Mesendoderm (in vitro differentiated cells): ENCODE data around the gene TTC34.

ENCODE experiments used
- DNase-seq: peaks from one replicate; pipeline ENCODE4 v3.0.0; 2013
- H2AK5ac ChIP-seq: 2 replicates; pipeline ENCODE4 v1.6.1; 2013; ENCODE audit warnings: low read length, inconsistent platforms
- H2BK120ac ChIP-seq: 2 replicates; pipeline ENCODE4 v1.6.1; 2013; ENCODE audit warnings: low read depth, mild to moderate bottlenecking, low read length, moderate library complexity, mixed read lengths
- H2BK15ac ChIP-seq: replicated peaks from 2 replicates; pipeline ENCODE4 v1.6.1; 2013; ENCODE audit warnings: low read depth, mild to moderate bottlenecking, moderate library complexity
- H2BK5ac ChIP-seq: 2 replicates; pipeline ENCODE4 v1.6.1; 2013; ENCODE audit warnings: low read length, inconsistent platforms
- H3K18ac ChIP-seq: 2 replicates; pipeline ENCODE4 v1.6.1; 2013; ENCODE audit warnings: mild to moderate bottlenecking, low read length, mixed read lengths
- H3K23ac ChIP-seq: one replicate; pipeline ENCODE4 v1.6.1; 2013; ENCODE audit warnings: low read length
- H3K27ac ChIP-seq: 2 replicates; pipeline ENCODE4 v1.5.1; 2013; ENCODE audit warnings: low read depth, mild to moderate bottlenecking, inconsistent platforms, low read length, moderate library complexity
- H3K27me3 ChIP-seq: 2 replicates; pipeline ENCODE4 v1.6.1; 2013; ENCODE audit warnings: low read length, control low read depth, mild to moderate bottlenecking, inconsistent platforms; ENCODE audit not compliant: insufficient read depth, poor library complexity
- H3K36me3 ChIP-seq: 2 replicates; pipeline ENCODE4 v1.6.1; 2013; ENCODE audit warnings: low read length, inconsistent platforms; ENCODE audit not compliant: control insufficient read depth, insufficient read depth
- H3K4ac ChIP-seq: one replicate; pipeline ENCODE4 v1.6.1; 2013; ENCODE audit warnings: low read depth, mild to moderate bottlenecking, low read length, moderate library complexity
- H3K4me1 ChIP-seq: 2 replicates; pipeline ENCODE4 v1.6.1; 2013; ENCODE audit warnings: low read depth, low read length, inconsistent platforms; ENCODE audit not compliant: control insufficient read depth
- H3K4me2 ChIP-seq: 2 replicates; pipeline ENCODE4 v1.6.1; 2013; ENCODE audit warnings: low read length
- H3K4me3 ChIP-seq: 2 replicates; pipeline ENCODE4 v1.5.1; 2013; ENCODE audit warnings: mild to moderate bottlenecking, low read length
- H3K56ac ChIP-seq: one replicate; pipeline ENCODE4 v1.6.1; 2013; ENCODE audit warnings: low read length
- H3K79me1 ChIP-seq: 2 replicates; pipeline ENCODE4 v1.6.1; 2013; ENCODE audit warnings: low read length, inconsistent platforms
- H3K79me2 ChIP-seq: 2 replicates; pipeline ENCODE4 v1.6.1; 2013; ENCODE audit warnings: mild to moderate bottlenecking, low read length; ENCODE audit not compliant: control insufficient read depth, insufficient read depth
- H3K9ac ChIP-seq: 2 replicates; pipeline ENCODE4 v1.6.1; 2013; ENCODE audit warnings: low read length, inconsistent platforms
- H4K5ac ChIP-seq: one replicate; pipeline ENCODE4 v1.6.1; 2013; ENCODE audit warnings: low read length
- H4K8ac ChIP-seq: one replicate; pipeline ENCODE4 v1.6.1; 2013; ENCODE audit warnings: low read depth, mild to moderate bottlenecking, control low read depth, low read length, moderate library complexity
- WGBS: extraction: QIAGEN DNeasy Blood & Tissue Kit; methylation state at CpG from one replicate; pipeline ENCODE4 v1.1.7; 2013; ENCODE audit warnings: low lambda C conversion rate, missing lambda C conversion rate; ENCODE audit not compliant: insufficient coverage; ENCODE audit errors: extremely low coverage; 5-methylcytosine and 5-hydroxymethylcytosine counted together

Gene TTC34

GRCh38 chr1:2783435-2784397 lies 17.8 kb downstream of the TTC34 start:
- H3K56ac ChIP-seq, result no peak overlapping the region
- no peaks in the 10 kb centered on the region for H3K36me3 ChIP-seq
- H2BK15ac ChIP-seq, result no peak overlapping the region
- DNase-seq, result no peak
- H4K5ac ChIP-seq, result no peak overlapping the region
- no peak overlapping the region for H3K27ac ChIP-seq
- H3K23ac ChIP-seq, result no peak overlapping the region
- H3K27me3 ChIP-seq, result no peaks in the 10 kb centered on the region
- no peak overlapping the region for H3K9ac ChIP-seq
- H3K4me3 ChIP-seq, result no peak overlapping the region
- H4K8ac ChIP-seq, result no peak overlapping the region
- WGBS, result no CpG with 5 or more reads among the region's 30 CpGs
- no peaks in the 10 kb centered on the region for H3K79me1 ChIP-seq
- H2AK5ac ChIP-seq, result no peak overlapping the region
- no peaks in the 10 kb centered on the region for H3K4me1 ChIP-seq
- no peak overlapping the region for H3K4ac ChIP-seq
- no peak overlapping the region for H3K18ac ChIP-seq
- H2BK120ac ChIP-seq, result no peak overlapping the region
- no peaks in the 10 kb centered on the region for H3K79me2 ChIP-seq
- H2BK5ac ChIP-seq, result no peak overlapping the region
- H3K4me2 ChIP-seq, result no peak overlapping the region

GRCh38 chr1:2783069-2783434 lies 18.4 kb downstream of the TTC34 start:
- no peak for DNase-seq
- H3K27me3 ChIP-seq, result no peaks in the 10 kb centered on the region
- no peak overlapping the region for H3K23ac ChIP-seq
- no peaks in the 10 kb centered on the region for H3K79me2 ChIP-seq
- no peak overlapping the region for H3K4me3 ChIP-seq
- H3K9ac ChIP-seq, result no peak overlapping the region
- no peak overlapping the region for H3K56ac ChIP-seq
- H2BK5ac ChIP-seq, result no peak overlapping the region
- H2BK120ac ChIP-seq, result no peak overlapping the region
- H2BK15ac ChIP-seq, result no peak overlapping the region
- no peak overlapping the region for H4K8ac ChIP-seq
- no peak overlapping the region for H3K27ac ChIP-seq
- H3K18ac ChIP-seq, result no peak overlapping the region
- no peaks in the 10 kb centered on the region for H3K4me1 ChIP-seq
- no peaks in the 10 kb centered on the region for H3K79me1 ChIP-seq
- WGBS, result no CpG with 5 or more reads among the region's 5 CpGs
- no peak overlapping the region for H2AK5ac ChIP-seq
- no peak overlapping the region for H4K5ac ChIP-seq
- no peak overlapping the region for H3K4ac ChIP-seq
- H3K36me3 ChIP-seq, result no peaks in the 10 kb centered on the region
- H3K4me2 ChIP-seq, result no peak overlapping the region

GRCh38 chr1:2781627-2782026 lies 19.9 kb downstream of the TTC34 start:
- Histone ChIP-seq H3K23ac (no peak overlapping the region), H4K5ac (no peak overlapping the region), H3K27me3 (no peaks in the 10 kb centered on the region), H3K4ac (no peak overlapping the region), H3K9ac (no peak overlapping the region), H3K79me1 (no peaks in the 10 kb centered on the region), H2AK5ac (no peak overlapping the region), H3K36me3 (no peaks in the 10 kb centered on the region), H2BK15ac (no peak overlapping the region), H3K79me2 (no peaks in the 10 kb centered on the region), H4K8ac (no peak overlapping the region), H3K4me1 (no peaks in the 10 kb centered on the region), H3K27ac (no peak overlapping the region), H2BK120ac (no peak overlapping the region), H3K18ac (no peak overlapping the region), H3K4me3 (no peak overlapping the region), H3K4me2 (no peak overlapping the region), H3K56ac (no peak overlapping the region), H2BK5ac (no peak overlapping the region)
- WGBS, result no CpG with 5 or more reads among the region's 2 CpGs
- DNase-seq, result no peak

DNA sequence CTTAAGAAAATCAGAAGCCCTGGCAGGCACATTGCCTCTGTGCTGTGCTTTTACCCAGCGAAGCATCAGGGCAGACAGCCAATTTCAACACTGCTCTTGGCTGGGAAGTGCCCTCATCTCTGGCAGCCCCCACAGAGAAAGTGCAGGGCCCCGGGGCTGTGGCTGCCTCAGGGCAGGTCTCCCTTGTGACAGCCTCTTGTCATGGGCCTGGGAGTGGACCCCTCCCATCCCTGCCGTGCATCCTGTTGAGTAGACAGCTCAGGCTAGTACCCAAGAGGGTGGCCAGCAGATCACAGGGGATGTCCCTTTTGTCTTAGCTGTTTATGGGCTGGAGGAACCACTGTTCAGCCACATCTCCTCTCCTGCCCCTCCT lies 23.3 kb downstream of the TTC34 start:
- Histone ChIP-seq H3K4me2 (no peak overlapping the region), H3K27me3 (no peaks in the 10 kb centered on the region), H2BK15ac (no peak overlapping the region), H3K4me1 (no peaks in the 10 kb centered on the region), H3K23ac (no peak overlapping the region), H3K79me1 (no peaks in the 10 kb centered on the region), H2BK5ac (no peak overlapping the region), H3K27ac (no peak overlapping the region), H4K5ac (no peak overlapping the region), H3K4me3 (no peak overlapping the region), H4K8ac (no peak overlapping the region), H3K18ac (no peak overlapping the region), H3K4ac (no peak overlapping the region), H2BK120ac (no peak overlapping the region), H3K36me3 (no peaks in the 10 kb centered on the region), H3K79me2 (no peaks in the 10 kb centered on the region), H3K56ac (no peak overlapping the region), H2AK5ac (no peak overlapping the region), H3K9ac (no peak overlapping the region)
- DNase-seq, result no peak
- no CpG with 5 or more reads among the region's 3 CpGs for WGBS

DNA sequence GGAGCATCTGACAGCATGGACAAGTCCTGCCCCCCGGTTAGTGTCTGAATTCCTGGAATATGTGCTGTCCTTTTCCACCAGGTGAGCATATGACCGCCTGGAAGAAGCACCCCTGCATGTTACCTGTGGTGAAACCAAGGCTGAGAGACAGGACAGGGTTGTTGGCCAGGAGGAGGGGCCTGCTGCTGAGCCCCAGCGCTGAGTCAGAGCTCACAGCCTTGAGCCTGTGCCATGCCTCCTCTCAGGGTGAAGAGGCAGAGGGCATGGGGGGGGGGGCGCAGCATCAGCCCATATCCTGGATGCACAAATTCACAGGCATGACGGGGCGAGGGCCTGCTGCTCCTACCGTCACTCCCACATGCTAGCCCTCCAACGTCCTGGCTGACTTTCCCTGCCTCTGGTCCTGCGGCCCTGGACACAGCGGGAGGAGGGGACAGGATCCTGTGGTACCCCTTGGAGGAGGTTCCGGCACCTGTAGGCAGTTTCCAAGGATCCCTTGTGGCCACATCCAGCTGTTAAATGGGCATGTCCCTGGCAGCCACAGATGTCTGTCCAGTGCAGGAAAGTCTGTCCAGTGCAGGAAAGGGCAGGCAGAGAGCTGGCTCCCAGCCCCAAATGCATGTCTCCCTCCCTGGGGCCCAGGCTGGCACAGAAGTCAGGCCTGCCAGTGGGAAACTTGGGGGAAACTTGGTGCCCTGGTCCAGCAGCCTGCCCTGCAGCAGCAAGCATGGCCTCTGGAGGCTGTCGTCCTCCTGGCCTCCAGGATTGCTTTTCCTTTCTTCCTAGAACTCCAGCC lies 23.9 kb downstream of the TTC34 start:
- DNase-seq, result no peak
- no peaks in the 10 kb centered on the region for H3K79me2 ChIP-seq
- H3K4me3 ChIP-seq, result no peak overlapping the region
- H3K4me2 ChIP-seq, result no peak overlapping the region
- H3K79me1 ChIP-seq, result no peaks in the 10 kb centered on the region
- H3K4ac ChIP-seq, result no peak overlapping the region
- H2BK5ac ChIP-seq, result no peak overlapping the region
- no peak overlapping the region for H4K8ac ChIP-seq
- H2AK5ac ChIP-seq, result no peak overlapping the region
- no peak overlapping the region for H3K23ac ChIP-seq
- H3K27me3 ChIP-seq, result no peaks in the 10 kb centered on the region
- H3K18ac ChIP-seq, result no peak overlapping the region
- no peaks in the 10 kb centered on the region for H3K36me3 ChIP-seq
- no CpG with 5 or more reads among the region's 12 CpGs for WGBS
- H3K27ac ChIP-seq, result no peak overlapping the region
- H2BK120ac ChIP-seq, result no peak overlapping the region
- no peak overlapping the region for H3K9ac ChIP-seq
- no peak overlapping the region for H3K56ac ChIP-seq
- no peaks in the 10 kb centered on the region for H3K4me1 ChIP-seq
- H2BK15ac ChIP-seq, result no peak overlapping the region
- no peak overlapping the region for H4K5ac ChIP-seq
